AG04449 (cell line): ENCODE data around the gene RADIL.

Experiments
- CTCF ChIA-PET: fragments of 350-600 bp; formaldehyde crosslinking; extraction: SDS; loops from one replicate; lab custom pipeline; 2021; ENCODE audit warnings: antibody characterized with exemption; lab: Yijun Ruan, JAX
- POLR2A ChIA-PET: fragments of 400-600, 350-600 bp; formaldehyde crosslinking; extraction: SDS; loops from one replicate; lab custom pipeline; 2020; ENCODE audit warnings: antibody characterized with exemption, inconsistent platforms; lab: Yijun Ruan, JAX
- DNase-seq: peaks from one replicate; pipeline ENCODE4 v3.0.0-alpha.2; 2010; ENCODE audit warnings: low read depth, low spot score
- H3K4me3 ChIP-seq: 2 replicates; pipeline ENCODE4 v1.5.1; 2011; ENCODE audit warnings: low read depth, mild to moderate bottlenecking, control low read depth, low read length
- TF ChIP-seq, protein P1 (sequence below): IDR thresholded peaks from one replicate; pipeline ENCODE4 v1.5.1; 2011; ENCODE audit warnings: mild to moderate bottlenecking, moderate library complexity, low read length, control low read depth, inconsistent platforms; ENCODE audit not compliant: insufficient read depth; ENCODE audit errors: missing control alignments

The RADIL gene

DNA sequence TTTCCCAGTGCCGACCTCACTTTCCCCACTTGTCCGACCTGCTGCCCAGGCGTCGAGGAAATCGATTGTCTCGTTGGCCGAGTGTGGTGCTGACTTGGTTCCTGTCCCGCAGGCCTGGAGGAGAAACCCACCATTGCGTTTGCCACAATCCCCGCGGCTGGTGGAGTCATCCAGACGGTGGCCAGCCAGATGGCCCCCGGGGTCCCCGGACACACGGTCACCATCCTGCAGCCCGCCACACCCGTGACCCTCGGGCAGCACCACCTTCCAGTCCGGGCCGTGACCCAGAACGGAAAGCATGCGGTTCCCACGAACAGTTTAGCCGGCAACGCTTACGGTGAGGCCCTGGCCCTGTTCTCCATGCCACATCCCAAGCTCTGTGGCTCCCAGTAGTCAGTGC lies 122.6 kb downstream of the RADIL start:
- H3K4me3 ChIP-seq, result no peak overlapping the region
- CTCF ChIA-PET, result no interaction called here
- no peak for DNase-seq
- TF ChIP-seq, protein P1, sequence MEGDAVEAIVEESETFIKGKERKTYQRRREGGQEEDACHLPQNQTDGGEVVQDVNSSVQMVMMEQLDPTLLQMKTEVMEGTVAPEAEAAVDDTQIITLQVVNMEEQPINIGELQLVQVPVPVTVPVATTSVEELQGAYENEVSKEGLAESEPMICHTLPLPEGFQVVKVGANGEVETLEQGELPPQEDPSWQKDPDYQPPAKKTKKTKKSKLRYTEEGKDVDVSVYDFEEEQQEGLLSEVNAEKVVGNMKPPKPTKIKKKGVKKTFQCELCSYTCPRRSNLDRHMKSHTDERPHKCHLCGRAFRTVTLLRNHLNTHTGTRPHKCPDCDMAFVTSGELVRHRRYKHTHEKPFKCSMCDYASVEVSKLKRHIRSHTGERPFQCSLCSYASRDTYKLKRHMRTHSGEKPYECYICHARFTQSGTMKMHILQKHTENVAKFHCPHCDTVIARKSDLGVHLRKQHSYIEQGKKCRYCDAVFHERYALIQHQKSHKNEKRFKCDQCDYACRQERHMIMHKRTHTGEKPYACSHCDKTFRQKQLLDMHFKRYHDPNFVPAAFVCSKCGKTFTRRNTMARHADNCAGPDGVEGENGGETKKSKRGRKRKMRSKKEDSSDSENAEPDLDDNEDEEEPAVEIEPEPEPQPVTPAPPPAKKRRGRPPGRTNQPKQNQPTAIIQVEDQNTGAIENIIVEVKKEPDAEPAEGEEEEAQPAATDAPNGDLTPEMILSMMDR, result no peak
- POLR2A ChIA-PET, result no interaction called here

DNA sequence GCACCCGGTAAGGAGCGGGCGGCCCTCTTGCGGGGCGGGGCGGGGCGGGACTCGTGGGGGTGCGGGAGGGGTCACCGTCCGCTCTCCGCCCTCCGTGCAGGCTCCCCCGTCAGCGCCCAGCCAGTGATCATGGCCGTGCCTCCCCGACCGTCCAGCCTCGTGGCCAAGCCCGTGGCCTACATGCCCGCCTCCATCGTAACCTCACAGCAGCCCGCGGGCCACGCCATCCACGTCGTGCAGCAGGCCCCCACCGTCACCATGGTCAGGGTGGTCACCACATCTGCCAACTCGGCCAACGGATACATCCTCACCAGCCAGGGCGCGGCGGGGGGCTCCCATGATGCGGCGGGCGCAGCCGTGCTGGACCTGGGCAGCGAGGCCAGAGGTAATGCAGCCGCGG lies 124.3 kb downstream of the RADIL start:
- DNase-seq, result no peak
- TF ChIP-seq, protein P1, result no peak
- ChIA-PET POLR2A (interaction anchor here (1.3 kb wide), 1 partner anchor 16 kb away, joined by 3 read pairs; the partner anchor contains the start of gene AP5Z1), CTCF (no interaction called here)
- H3K4me3 ChIP-seq, result no peak overlapping the region

DNA sequence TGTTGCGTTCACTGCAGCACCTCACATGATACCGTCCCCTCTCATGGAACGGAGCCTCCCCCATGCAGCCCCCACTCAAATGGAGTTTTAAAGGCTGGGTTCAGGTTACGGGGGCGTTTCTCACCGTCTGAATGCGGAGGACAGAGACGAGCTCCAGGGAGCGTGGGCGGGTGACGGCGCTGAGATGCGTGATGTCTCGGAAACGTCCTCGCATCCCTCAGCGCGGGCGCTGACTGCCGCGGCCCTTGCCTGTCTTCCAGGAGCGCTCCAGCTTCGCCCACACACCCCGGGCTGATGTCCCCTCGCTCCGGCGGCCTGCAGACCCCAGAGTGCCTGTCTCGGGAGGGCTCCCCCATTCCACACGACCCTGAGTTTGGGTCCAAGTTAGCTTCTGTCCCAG lies 124.7 kb downstream of the RADIL start:
- POLR2A ChIA-PET, result interaction anchor here (1.3 kb wide), 1 partner anchor 16 kb away, joined by 3 read pairs; the partner anchor contains the start of gene AP5Z1
- CTCF ChIA-PET, result interaction anchor here (4.5 kb wide), 1 partner anchor 13 kb away, joined by 25 read pairs; no protein-coding TSS in a partner anchor
- H3K4me3 ChIP-seq, result no peak overlapping the region
- no peak for DNase-seq
- TF ChIP-seq, protein P1, result no peak

DNA sequence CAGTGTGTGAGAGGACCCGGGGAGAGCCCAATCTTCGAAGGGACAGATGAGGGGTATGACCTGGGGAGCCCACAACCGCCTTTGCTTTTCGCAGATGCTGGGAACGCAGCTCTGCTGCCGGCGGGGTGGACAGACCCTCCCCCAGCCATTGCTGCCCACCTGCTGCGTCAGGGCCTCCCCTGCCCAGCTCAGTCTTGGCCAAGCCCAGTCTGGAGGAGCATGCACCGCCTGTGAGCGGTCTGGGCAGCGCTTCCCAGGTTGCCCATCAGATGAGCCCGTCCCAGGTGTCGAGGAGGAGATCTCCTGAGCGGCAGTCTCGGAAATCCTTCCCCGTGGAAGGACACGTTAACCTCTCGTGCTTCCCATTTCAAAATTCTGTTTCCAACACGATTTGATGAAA lies 125.4 kb downstream of the RADIL start:
- no peak for DNase-seq
- TF ChIP-seq, protein P1, result no peak
- H3K4me3 ChIP-seq, result no peak overlapping the region
- ChIA-PET CTCF (interaction anchor here (4.5 kb wide), 1 partner anchor 12 kb away, joined by 25 read pairs; no protein-coding TSS in a partner anchor), POLR2A (interaction anchor here (1.3 kb wide), 1 partner anchor 17 kb away, joined by 3 read pairs; the partner anchor contains the start of gene AP5Z1)

DNA sequence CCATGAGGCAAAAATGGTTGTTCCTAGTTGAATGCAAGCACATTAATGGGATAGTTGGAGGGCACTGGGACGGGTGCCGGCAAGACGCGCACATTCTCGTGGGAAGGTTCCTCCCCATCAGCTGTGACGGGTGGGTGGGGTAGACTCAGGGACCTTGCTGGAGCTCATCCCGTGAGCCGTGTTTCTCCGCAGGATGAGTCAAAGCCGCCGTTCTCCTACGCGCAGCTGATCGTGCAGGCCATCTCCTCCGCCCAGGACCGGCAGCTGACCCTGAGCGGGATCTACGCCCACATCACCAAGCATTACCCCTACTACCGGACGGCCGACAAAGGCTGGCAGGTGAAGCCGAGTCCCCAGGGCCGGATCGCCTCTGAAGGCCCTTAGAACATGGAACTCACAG lies 128.5 kb downstream of the RADIL start:
- DNase-seq, result no peak
- no peak overlapping the region for H3K4me3 ChIP-seq
- TF ChIP-seq, protein P1, result no peak
- CTCF ChIA-PET, result interaction anchor here (0.6 to 7.5 kb wide), 9 partner anchors 9 to 143 kb away, joined by 3 to 44 read pairs (median 5); no protein-coding TSS in a partner anchor
- POLR2A ChIA-PET, result interaction anchor here (1.7 kb wide), 1 partner anchor 20 kb away, joined by 3 read pairs; the partner anchor contains the start of gene AP5Z1

DNA sequence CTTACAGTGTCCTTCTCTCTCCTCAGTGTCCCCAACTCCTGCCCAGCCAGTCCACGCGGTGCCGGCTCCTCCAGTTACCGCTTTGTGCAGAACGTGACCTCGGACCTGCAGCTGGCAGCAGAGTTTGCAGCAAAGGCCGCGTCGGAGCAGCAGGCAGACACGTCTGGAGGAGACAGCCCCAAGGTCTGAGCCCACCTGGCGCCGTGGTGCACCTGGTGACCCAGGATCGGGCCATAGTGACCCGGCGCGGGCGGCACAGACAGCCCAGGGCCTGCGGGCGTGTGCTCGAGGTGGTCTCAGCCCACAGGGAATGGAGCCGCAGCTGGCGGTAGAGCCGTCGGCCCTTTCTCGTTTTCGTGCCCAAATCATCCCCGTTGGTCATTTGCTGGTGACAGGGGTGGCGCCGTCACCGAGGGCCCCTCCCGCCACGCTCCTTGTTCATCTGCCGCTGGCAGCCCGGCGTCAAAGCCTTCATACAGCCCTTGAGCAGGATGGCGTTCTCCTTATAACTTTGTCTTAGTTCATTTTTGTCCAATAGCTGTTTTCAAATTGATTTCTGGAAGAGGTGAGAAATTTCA lies 129.0 kb downstream of the RADIL start:
- H3K4me3 ChIP-seq, result no peak overlapping the region
- DNase-seq, result no peak
- ChIA-PET POLR2A (interaction anchor here (1.7 kb wide), 1 partner anchor 21 kb away, joined by 3 read pairs; the partner anchor contains the start of gene AP5Z1), CTCF (interaction anchor here (0.6 to 7.5 kb wide), 13 partner anchors 8 to 144 kb away, joined by 3 to 44 read pairs (median 4); no protein-coding TSS in a partner anchor)
- TF ChIP-seq, protein P1, result no peak
